ENCODE results near the gene TSHZ2.

DNA sequence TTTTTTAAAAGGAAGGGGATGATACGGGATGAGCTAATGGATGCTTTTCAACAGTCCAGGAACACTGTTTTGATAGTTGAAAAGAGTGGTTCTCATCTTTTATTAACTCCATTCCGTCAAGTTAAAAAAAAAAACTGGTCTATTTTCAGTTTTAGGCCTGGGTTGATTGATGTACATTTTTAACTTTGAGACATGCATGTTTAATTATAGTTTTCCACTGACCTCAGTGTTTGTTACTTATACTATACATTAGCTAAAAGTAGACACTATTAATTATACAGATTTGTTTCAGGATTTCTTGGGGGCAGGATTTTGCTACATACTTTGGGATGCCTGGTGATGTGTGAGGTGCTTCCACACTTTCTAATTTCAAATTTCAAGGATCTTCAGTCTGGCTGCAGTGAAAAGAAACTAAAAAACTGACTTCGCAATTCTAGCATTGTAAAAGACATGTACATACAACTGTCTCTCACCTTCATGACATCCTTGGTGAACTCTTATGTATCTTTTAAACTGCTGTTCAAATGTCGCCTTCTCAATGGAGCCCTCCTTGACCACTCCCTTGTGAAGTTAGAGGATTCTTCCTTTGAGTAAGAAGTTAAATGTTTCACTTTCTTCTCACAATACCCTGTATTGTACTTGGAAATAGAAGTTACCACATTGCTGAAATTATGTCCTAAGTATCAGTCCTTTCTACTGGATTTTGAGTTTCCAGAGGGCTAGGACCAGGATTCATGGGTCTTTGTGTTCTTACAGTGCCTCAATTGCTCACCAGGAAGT lies 101.7 kb downstream of the TSHZ2 start:
- TF ChIP-seq BHLHE40 (IDR thresholded peaks at IDR 0.05; ENCODE audit: borderline replicate concordance) (no peak), SUZ12 (IDR thresholded peaks at IDR 0.05) (no peak), CTBP1 (IDR thresholded peaks at IDR 0.05; ENCODE audit: borderline replicate concordance) (no peak), FOXA1 (IDR thresholded peaks at IDR 0.05) (no peak), FOXK2 (IDR thresholded peaks at IDR 0.05) (no peak), LEF1 (IDR thresholded peaks at IDR 0.05; ENCODE audit: borderline replicate concordance) (no peak), FOXM1 (IDR thresholded peaks at IDR 0.05; ENCODE audit: borderline replicate concordance) (no peak), TARDBP (IDR thresholded peaks at IDR 0.05) (no peak), L3MBTL2 (conservative IDR thresholded peaks at IDR 0.05) (no peak), SP1 (IDR thresholded peaks at IDR 0.05) (no peak), HDGF (IDR thresholded peaks at IDR 0.05; ENCODE audit: borderline replicate concordance) (no peak), ZNF384 (IDR thresholded peaks at IDR 0.05) (no peak), ELF4 (IDR thresholded peaks at IDR 0.05) (no peak)
- TF ChIP-seq, protein P1, sequence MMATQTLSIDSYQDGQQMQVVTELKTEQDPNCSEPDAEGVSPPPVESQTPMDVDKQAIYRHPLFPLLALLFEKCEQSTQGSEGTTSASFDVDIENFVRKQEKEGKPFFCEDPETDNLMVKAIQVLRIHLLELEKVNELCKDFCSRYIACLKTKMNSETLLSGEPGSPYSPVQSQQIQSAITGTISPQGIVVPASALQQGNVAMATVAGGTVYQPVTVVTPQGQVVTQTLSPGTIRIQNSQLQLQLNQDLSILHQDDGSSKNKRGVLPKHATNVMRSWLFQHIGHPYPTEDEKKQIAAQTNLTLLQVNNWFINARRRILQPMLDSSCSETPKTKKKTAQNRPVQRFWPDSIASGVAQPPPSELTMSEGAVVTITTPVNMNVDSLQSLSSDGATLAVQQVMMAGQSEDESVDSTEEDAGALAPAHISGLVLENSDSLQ (IDR thresholded peaks at IDR 0.05): no peak

Measured in HEK293T (cell line).